ENCODE measurements around the gene LRRC71.

LRRC71 gene

DNA sequence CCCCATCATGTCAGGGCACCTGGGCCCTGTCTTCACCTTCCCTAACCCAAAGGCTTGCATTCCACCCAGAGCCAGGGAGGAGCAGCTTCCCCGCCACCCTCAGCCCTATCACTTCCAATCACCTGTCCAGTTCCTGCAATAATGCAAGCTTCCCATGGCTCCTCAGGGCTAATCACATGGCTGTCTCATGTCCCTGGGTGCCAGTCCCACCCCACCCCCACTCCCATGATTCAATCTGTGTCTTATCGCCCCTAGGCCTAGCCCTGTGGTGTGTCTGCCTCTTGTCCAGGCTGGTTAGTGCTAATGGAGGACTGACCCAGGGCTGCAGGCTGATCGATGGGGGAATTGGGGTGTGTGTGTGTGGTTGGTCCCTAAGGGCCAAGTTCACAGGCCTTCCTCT, 37.9 kb upstream of the LRRC71 start:
- no peak for TF ChIP-seq POLR2A (IDR thresholded peaks at IDR 0.05; ENCODE audit: low read depth, low read length)
- TF ChIP-seq TAF1 (IDR thresholded peaks at IDR 0.05; ENCODE audit: borderline replicate concordance, low read depth, low read length): no peak
- TF ChIP-seq POLR2AphosphoS5 (IDR thresholded peaks at IDR 0.05; ENCODE audit: low read depth, low read length): no peak
- FAIRE-seq (no peak), DNase-seq (ENCODE audit: insufficient read length) (no peak)

DNA sequence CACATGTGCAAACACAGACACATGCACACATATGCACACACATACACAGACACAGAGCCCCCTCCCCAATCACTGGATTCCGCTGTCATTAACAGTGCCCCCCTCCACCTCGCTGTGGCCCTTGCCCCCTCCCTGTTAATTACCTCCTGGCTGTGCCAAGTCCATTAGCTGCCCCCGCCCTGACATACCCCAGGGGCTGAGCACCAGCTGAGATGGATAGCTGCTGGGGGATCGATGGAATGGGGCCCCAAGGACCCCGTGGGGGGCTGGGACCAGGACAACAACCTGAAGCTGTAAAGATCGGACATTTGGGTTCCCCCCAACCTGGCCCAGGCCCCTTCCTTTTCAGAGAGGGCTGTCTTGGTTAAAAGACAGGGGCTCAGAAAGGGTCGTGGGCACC, 36.5 kb upstream of the LRRC71 start:
- TF ChIP-seq TAF1 (IDR thresholded peaks at IDR 0.05; ENCODE audit: borderline replicate concordance, low read depth, low read length) (no peak), POLR2AphosphoS5 (IDR thresholded peaks at IDR 0.05; ENCODE audit: low read depth, low read length) (no peak), POLR2A (IDR thresholded peaks at IDR 0.05; ENCODE audit: low read depth, low read length) (no peak)
- no peak for DNase-seq (ENCODE audit: insufficient read length)
- FAIRE-seq: no peak

GRCh38 chr1:156884560-156885184, 35.8 kb upstream of the LRRC71 start:
- no peak for FAIRE-seq
- DNase-seq (ENCODE audit: insufficient read length): no peak
- TF ChIP-seq POLR2A (IDR thresholded peaks at IDR 0.05; ENCODE audit: low read depth, low read length) (no peak), TAF1 (IDR thresholded peaks at IDR 0.05; ENCODE audit: borderline replicate concordance, low read depth, low read length) (no peak), POLR2AphosphoS5 (IDR thresholded peaks at IDR 0.05; ENCODE audit: low read depth, low read length) (no peak)

- DNase-seq (ENCODE audit: insufficient read length) (no peak), FAIRE-seq (no peak)
- TF ChIP-seq TAF1 (IDR thresholded peaks at IDR 0.05; ENCODE audit: borderline replicate concordance, low read depth, low read length) (no peak), POLR2AphosphoS5 (IDR thresholded peaks at IDR 0.05; ENCODE audit: low read depth, low read length) (no peak)
Observed at GRCh38 chr1:156885314-156885713, 35.1 kb upstream of the LRRC71 start.

DNA sequence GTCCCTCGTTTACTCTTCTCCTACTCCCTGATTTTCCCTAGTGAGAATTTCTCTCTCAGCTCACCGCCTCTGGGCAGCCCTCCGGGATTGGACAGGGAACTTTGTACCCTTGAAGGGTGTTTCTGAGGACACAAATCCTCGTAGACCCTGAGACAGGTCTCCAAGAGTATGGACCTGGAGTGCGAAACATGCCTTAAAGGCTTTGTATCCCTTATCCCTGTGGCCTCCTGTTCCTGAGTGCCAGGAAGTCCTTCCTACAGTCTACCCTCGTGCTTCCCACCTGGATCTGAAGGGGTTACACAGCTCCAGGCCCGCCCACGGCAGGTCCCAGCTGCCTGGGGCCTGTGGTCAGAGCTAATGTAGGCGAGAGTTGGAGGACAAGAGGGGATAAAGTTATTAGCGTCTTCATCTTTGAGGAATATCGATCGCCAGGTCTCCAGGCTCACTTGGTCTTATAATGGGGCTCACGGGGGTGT, 34.5 kb upstream of the LRRC71 start:
- FAIRE-seq: no peak
- no peak for DNase-seq (ENCODE audit: insufficient read length)
- TF ChIP-seq TAF1 (IDR thresholded peaks at IDR 0.05; ENCODE audit: borderline replicate concordance, low read depth, low read length) (no peak), POLR2AphosphoS5 (IDR thresholded peaks at IDR 0.05; ENCODE audit: low read depth, low read length) (no peak), POLR2A (IDR thresholded peaks at IDR 0.05; ENCODE audit: low read depth, low read length) (no peak)

DNA sequence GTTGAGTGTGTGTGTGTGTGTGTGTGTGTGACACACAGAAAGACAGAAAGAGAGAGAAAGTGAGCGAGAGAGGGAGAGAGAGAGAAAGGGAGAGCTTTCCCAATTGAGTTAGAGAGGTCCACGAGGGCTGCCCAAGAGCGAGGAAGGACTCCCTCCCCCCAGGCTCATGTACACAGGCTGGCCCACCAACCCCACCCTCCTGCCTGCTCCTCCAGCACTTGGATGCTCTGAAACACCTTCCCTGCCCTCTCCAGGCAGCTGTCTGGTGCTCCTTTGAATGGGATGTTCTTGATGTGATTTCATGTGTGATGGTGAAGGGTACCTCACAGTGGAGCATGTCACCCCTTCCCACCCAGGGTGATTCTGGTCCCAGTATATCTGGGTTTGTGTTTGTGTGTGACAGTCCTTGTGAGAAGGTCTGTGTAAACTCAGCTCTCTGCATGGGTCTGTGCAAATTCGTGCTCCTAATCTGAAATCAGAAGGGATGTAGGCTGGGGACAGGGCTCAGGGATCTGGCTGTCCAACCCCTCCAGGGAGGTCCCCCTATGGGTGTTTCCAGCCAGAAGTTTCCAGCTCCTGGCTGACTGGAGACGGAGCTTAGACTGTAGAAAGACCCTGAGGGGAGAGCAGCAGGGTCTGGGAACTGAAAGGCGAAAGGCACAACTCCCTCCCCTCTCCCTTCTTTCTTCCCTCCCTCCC, 33.7 kb upstream of the LRRC71 start:
- FAIRE-seq: no peak
- TF ChIP-seq POLR2A (IDR thresholded peaks at IDR 0.05; ENCODE audit: low read depth, low read length): no peak
- TF ChIP-seq TAF1 (IDR thresholded peaks at IDR 0.05; ENCODE audit: borderline replicate concordance, low read depth, low read length): no peak
- TF ChIP-seq POLR2AphosphoS5 (IDR thresholded peaks at IDR 0.05; ENCODE audit: low read depth, low read length): no peak
- DNase-seq (ENCODE audit: insufficient read length): no peak

- DNase-seq (ENCODE audit: insufficient read length) (no peak), FAIRE-seq (no peak)
- TF ChIP-seq POLR2A (IDR thresholded peaks at IDR 0.05; ENCODE audit: low read depth, low read length) (no peak), POLR2AphosphoS5 (IDR thresholded peaks at IDR 0.05; ENCODE audit: low read depth, low read length) (no peak), TAF1 (IDR thresholded peaks at IDR 0.05; ENCODE audit: borderline replicate concordance, low read depth, low read length) (no peak)
Observed at GRCh38 chr1:156887317-156887716, 33.1 kb upstream of the LRRC71 start.

- TF ChIP-seq POLR2A (IDR thresholded peaks at IDR 0.05; ENCODE audit: low read depth, low read length) (no peak), POLR2AphosphoS5 (IDR thresholded peaks at IDR 0.05; ENCODE audit: low read depth, low read length) (no peak), TAF1 (IDR thresholded peaks at IDR 0.05; ENCODE audit: borderline replicate concordance, low read depth, low read length) (no peak)
- DNase-seq (ENCODE audit: insufficient read length) (no peak), FAIRE-seq (no peak)
Observed at GRCh38 chr1:156887734-156888133, 32.7 kb upstream of the LRRC71 start.

- peak; percentile 46 for FAIRE-seq
Observed at GRCh38 chr1:156889802-156890580, 30.4 kb upstream of the LRRC71 start.

GRCh38 chr1:156892190-156893047, 28.0 kb upstream of the LRRC71 start:
- FAIRE-seq: no peak
- DNase-seq (ENCODE audit: insufficient read length): peak; percentile 79
- no peak for TF ChIP-seq TAF1 (IDR thresholded peaks at IDR 0.05; ENCODE audit: borderline replicate concordance, low read depth, low read length)
- no peak for TF ChIP-seq POLR2AphosphoS5 (IDR thresholded peaks at IDR 0.05; ENCODE audit: low read depth, low read length)
- no peak for TF ChIP-seq POLR2A (IDR thresholded peaks at IDR 0.05; ENCODE audit: low read depth, low read length)

More at GRCh38 chr1:156889802-156890580, 30.4 kb upstream of the LRRC71 start:
- TF ChIP-seq POLR2AphosphoS5 (IDR thresholded peaks at IDR 0.05; ENCODE audit: low read depth, low read length) (no peak), TAF1 (IDR thresholded peaks at IDR 0.05; ENCODE audit: borderline replicate concordance, low read depth, low read length) (no peak), POLR2A (IDR thresholded peaks at IDR 0.05; ENCODE audit: low read depth, low read length) (no peak)
- DNase-seq (ENCODE audit: insufficient read length): peak; percentile 60

Data from GM12892 (cell line).